NCI-H2171 treated with DMSO at 0.1 percent for 48 hours (cell line): ENCODE results near the gene HOXD4.

Source experiments
- DNase-seq: peaks from one replicate; lab custom pipeline; 2025; lab: John Stamatoyannopoulos, UW

The HOXD4 gene

DNA sequence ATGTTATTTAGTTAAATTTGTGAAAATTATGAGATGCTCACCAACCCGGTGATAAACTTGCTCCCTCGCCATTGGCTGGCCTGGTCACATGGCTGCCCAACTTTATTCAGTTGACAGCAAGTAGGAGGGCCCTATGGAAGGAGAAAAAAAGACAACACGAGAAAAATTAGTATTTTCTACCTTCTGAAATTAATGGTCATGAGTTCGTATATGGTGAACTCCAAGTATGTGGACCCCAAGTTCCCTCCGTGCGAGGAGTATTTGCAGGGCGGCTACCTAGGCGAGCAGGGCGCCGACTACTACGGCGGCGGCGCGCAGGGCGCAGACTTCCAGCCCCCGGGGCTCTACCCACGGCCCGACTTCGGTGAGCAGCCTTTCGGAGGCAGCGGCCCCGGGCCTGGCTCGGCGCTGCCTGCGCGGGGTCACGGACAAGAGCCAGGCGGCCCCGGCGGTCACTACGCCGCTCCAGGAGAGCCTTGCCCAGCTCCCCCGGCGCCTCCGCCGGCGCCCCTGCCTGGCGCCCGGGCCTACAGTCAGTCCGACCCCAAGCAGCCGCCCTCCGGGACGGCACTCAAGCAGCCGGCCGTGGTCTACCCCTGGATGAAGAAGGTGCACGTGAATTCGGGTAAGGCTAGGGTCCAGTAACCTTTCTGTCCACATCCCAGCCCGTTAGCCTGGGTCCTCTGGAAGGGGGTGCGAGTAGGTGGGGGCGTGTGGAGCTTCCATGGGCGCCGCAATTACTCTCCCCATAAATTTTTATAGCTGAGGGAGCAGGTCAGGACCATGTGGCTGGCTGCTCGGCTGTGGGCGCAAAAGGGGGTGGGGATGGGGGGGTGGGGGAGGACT, at the start of gene HOXD4:
Gene HOXD4, plus strand, starts transcription at position 109 of the 846 bp plus-strand sequence. Its CDS starts 84 bp downstream, at position 193.
- DNase-seq: no peak

DNA sequence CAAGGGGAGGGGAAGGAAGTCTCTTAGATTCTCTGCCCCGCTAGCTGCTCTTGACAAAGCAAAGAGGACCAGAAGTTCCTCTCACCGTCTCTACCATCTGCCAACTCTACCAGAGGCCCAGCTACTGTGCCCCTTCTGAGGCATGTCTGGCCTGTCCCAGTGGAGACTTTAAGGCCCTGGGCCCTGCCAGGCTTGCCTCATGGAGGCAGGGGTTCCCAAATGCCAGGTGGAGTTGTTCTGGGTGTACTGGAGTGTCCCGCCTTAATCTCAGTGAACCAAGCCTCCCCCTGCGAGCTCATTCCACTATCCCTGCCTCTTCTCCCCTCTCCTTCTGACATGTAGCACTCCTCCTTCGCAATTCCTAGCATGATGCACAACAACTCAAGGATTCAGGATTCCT, 49.5 kb upstream of the HOXD4 start:
- no peak for DNase-seq

DNA sequence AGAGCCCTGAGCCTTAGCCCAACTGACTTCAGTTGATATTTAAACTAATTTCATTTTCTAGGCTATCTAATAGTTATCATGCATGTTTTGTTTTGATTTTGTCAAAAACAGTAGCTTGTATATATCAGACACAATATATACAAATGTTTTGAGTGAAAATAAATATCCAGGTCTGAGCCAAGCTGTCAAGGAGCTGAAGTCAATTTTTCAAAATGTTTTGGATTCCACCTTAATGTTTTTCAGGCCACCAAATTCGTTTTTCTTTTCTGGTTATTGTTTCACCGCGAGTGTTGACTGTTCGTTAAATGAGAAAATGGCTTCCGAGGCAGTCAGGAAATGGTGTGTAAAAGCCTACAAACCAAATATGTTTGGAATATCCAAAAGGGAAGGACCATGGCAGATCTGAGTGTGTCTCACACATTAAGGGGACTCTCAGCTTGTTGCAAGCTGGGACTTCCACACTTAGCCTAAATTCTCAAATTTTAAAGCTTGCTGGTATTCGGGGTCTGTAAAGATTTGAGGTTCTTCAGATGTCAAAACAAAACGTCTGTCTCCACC, 49.0 kb upstream of the HOXD4 start:
- DNase-seq: no peak

DNA sequence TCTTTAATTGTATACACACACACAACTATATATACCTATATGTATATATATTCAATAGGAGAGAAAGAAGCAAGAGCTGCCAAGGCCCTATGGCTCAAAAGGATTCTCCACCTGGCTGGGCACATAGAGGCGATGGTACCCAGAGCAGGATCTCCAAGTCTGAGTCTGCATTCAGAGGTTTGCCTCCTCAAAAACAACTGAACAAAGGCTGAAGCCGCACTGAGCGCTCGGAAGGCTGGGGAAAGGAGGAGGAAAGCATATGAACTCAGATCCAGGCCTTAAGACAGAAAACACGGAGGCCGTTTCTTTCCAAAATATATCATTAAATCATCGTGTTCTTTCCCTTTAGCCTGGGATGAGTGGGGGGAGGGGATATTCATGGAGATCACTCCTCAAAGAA, 48.2 kb upstream of the HOXD4 start:
- DNase-seq: no peak

DNA sequence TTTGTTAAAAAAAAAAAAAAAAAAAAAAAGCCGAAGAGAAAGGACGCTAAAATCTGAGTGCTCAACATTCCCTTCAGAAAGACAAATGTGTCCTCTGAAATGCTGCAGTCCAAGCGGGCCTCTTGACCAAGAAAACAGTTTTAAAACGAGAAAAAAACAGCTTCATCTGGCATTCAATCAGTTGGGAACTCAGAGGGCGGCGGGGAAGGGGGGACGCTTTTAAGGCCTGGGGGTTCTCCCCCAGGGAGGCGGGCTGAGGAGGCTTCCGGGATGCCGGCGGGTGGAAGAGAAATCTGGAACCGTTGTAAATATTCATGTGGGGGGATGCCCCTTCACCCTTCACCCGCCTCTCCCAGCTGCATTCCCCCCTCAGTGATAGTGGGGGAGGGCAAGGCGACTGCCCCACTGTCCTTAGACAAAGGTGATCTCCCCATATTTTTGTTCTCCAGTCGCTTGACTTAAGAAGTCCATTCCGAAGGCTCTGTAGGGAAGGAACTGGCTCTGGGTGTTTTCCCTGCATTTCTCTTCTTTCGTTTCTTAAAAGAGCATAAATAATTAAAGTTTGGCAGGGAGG, 47.5 kb upstream of the HOXD4 start:
- DNase-seq: no peak

DNA sequence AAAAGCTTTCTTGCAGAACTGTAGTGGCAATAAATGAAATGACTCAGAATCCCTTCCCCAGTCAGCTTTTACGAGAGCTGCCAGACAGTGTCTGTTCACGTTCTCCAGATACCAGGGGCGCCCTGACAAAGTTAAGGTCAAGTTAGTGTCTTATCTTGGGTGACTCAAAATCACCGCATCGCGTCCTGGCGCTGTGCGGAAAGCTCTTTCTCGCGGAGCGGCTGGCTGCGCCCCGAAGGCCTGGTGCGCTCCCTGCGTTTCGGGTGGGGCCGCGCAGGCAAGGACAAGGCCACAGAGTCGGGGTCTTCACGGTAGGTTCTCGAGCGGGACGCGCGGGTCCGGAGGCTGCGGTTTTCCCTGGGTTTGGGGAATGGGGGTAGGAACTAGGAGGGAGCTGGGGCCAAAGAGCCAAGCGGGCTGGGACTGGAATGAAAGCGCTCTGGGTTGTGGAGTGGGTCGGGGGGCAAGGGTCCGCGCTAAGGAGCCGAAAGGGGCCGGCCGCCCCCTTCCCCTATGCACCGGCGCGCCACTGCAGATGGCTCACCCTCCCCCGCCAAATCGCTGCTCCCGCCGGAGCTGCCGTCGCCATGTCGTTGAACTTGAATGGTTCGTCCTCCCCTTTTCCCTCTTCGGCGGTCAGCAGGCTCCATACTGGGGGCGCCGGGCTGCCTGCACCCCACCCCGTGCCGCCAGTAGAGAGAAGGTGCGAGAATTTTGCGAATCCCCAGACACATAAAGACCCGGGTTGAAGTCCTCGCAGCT, 46.9 kb upstream of the HOXD4 start:
- DNase-seq: no peak

DNA sequence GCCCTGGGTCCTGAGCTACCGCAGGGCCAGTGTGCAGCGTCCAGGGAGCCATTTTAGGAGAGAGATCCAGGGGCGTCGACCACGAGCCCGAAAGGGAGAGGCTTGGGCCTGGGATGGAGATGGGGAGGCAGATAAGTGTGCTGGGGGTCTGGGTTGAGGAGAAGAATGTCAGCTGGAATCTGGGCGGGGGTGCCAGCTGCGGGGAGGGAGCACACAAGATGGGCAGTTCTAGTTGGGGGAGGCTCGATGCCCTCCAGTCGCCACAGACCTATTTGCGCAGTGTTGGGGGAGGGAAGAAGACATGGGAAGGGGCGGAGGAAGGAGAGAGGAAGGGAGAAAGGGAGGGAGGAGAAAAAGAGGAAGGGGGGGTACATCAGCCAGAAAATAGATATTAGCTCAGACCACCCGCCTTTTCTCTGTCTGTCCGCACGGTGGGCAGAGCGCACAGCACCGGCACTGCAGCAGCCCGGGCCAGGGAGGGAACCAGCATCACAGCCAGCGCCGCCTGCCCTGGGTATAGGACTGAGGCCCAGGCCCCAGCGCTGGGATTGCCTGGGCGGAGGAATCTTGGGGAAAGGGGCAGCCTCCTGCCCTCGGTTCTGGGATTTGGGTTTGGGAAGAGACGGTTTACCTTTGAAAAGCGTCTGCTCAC, 46.1 kb upstream of the HOXD4 start:
- DNase-seq: no peak

DNA sequence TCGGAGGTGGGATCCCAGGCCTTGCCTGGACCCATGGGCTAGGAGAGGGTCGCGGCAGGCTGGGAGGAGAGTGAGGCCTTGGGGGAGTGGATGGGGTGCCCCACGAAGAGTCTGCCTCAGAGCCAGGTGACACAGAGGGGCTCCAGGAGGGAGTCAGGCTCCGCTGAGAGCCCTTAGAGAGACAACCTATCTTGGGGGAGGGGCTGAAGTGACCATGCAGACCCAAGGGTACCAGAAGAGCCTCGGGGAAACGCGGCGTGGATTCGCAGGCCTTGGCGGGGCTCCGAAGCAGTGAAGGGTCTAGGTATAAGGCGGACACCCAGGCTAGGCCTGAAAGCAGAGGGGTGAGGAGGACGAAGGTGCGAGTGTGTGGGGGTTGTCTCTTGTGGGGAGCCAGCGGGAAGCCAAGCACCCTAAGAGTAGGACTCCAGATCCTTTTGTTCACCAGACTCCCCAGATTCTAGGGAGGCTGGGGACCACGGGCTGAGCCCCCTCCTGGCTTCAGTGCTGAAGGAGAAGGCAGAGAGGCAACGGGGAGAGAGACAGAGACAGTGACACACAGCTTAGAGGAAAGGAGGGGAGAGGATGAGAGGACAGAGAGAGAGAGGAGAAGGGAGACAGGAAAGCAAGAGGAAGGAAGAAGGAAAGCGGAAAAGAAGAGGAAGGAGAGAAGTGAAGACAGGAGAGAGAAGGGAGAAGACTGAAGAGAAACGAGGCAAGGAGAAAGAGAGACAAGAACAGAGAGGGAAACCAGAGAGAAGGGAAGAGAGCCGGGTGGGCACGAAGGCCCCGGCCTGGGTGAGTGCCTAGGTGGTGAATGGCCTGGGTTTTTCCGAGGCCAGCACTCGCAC, 45.4 kb upstream of the HOXD4 start:
- no peak for DNase-seq

DNA sequence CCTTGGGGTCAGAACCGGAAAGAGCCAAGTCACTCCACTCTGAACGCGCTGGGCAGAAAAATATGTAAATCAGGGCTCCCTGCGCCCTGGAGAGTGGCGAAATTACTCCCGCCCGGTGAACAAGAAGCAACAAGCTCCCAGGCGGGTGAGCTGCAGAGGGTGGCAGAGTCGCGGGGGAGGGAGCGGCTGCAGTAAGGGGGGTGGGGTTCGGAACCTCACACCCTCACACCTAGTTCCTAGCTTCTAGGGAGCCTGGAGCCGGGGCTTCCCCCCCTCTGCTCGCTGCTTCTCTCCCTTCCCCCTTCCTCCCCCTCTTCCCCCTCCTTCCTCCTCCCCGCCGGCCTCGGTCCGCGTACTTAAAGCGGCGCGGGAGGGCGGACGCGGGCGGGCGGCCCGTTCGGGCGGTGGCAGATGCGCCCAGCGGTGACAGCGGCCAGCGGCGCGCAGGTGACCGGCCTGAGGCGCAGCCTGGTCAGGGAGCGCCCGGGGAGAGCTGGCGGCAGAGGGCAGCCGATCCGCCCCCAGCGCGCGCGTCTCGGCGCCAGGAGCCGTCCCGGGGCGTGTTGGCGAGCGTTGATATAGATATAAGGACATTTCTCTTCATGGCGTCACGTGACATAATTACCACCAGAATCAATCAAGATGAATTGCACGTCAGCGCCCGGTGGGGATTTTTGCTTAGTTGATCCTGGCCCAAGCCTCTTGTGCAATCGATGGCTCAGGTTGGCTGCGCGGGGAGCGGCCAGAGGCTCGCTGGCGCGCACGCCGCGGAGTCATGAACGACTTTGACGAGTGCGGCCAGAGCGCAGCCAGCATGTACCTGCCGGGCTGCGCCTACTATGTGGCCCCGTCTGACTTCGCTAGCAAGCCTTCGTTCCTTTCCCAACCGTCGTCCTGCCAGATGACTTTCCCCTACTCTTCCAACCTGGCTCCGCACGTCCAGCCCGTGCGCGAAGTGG, 44.5 kb upstream of the HOXD4 start, which contains the start of gene HOXD11:
Gene HOXD11, plus strand, starts transcription at position 700 of the 959 bp plus-strand sequence. Its CDS starts 76 bp downstream, at position 776.
- peak; percentile 58 for DNase-seq

DNA sequence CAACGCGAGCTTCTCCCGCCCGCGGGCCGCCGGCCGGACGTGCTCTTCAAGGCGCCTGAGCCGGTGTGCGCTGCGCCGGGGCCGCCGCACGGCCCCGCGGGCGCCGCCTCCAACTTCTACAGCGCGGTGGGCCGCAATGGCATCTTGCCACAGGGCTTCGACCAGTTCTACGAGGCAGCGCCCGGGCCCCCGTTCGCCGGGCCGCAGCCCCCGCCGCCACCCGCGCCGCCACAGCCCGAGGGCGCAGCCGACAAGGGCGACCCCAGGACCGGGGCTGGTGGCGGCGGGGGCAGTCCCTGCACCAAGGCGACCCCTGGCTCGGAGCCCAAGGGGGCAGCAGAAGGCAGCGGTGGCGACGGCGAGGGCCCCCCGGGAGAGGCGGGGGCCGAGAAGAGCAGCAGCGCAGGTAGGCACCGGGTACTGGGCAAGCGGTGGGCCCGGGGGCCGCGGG, 43.6 kb upstream of the HOXD4 start:
- DNase-seq: peak; percentile 11

DNA sequence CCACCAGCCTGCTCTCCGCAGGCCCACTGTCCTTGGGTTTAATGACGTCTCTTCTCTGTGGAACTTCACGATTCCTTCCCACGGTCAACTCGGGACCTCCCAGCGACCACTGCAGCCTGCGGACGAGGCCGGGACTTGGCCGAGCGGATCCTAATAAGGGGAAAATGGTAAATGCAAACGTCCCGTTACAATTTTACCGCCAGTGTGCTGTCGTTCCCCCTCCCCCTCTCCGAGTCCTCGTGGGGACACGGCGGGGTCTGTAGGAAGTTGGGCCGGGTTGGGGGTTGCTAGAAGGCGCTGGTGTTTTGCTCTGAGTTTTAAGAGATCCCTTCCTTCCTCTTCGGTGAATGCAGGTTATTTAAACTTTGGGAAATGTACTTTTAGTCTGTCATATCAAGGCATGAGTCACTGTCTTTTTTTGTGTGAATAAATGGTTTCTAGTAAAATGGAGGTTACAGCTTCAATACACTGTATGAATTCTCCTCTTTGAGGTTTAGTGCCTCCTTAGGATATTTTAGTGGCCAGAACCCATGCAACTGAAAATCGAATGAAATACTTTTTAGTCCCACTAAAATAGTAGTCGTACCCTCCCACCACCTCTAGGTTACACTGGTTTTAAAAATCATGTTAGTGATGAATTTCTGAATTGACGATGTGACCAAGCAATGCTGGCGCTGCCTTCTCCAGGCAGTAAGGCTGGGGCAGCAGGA, 42.0 kb upstream of the HOXD4 start:
- no peak for DNase-seq

DNA sequence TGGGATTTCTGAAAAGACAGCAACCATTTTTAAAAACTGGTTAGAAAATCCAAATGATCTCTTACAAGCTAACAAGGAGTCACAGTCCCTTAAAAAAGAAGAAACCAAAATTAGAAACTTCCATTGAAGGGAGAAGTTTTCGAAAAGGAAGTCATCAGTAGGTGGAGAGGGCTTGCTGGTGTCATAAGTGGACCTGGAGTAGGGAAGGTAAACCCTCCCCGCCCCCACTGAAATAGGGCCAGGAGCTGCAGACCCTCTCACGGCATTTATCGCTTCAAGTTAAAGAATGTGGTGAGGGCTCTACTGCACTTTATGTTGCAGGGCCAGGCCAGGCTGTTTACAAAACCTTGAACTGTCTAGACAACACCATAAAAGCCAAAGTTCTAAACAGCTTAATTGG, 41.4 kb upstream of the HOXD4 start:
- no peak for DNase-seq

DNA sequence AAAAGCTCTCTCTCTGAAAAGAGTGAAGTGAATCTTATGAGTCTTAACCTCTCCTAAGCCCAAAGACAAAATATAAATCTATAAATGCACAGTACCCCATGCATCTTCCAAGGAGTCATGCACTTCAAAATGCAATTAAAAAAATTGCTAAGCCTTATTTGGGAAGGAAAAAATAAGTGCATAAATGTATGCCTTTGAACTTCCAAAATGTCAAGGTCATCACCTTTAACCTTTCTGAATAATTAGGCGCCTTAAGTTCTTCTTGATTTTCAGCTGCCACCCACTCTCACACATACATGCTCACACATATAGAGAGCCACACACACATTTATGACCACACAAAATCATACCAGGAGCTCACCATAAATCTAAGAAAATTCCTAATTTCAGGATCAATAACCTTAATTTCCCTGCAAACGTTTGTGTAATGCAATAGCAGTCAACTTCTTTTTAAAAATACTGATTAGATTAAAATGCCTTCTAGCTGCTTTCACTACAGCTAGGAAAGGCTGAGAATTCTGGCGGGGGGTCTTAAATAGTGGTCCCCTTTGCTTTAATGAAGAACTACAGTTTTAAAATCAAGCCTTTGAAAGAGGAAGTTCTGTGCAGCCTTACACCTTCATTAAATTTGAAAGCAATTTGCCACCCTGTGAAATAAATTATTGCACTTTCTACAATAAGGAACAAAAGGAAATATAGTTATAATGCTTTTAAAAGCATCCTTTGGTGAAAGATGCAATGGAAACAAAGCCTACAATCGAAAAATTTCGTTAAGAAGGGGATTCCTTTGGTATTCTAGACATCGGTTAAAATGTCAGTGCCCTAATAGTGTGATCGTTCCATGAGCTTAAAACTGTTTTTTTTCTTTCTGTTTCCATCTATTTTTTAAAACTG, 40.7 kb upstream of the HOXD4 start:
- no peak for DNase-seq

DNA sequence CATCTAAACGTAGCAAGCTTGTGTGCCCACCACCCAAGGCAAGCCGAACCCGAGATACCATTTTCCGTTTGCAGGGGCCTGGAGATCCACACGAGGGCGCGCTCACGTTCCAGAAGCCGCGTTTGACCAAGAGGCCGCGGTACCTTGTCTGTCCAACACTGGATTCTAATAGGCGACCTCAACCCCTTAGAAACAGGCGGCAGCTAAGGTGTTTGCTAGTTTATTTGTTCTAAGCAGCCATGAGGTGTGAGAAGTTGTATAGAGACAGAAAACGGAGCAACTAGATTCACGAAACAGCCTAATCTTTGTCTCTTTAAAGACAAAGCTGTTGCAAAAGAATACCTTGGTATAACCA, 40.1 kb upstream of the HOXD4 start:
- DNase-seq: peak; percentile 67

DNA sequence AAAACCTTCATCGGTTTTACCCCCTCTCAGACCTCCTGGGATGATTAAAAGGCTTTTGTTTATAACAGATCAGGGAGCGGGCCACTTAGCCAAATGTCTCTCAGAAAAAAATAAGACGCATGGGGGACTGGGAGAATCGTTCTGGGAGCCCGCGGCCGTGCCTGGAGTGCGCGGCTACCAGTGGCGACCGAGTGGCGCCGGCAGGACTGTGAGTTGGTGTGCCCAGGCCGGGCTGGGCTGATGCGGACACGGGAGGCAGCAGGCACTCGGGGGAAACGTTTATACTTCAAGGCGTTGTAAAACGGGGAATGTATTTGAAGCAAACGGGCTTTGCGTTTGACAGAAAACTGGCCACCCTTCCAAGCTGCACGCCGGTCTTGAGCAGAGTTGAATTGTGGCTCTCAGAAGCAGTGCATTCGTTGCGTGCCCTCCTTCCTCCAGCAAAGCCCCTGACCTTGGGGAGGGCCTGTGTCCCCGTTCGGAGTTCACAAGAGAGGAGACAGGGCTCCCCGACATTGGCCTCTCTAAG, 39.4 kb upstream of the HOXD4 start:
- no peak for DNase-seq

DNA sequence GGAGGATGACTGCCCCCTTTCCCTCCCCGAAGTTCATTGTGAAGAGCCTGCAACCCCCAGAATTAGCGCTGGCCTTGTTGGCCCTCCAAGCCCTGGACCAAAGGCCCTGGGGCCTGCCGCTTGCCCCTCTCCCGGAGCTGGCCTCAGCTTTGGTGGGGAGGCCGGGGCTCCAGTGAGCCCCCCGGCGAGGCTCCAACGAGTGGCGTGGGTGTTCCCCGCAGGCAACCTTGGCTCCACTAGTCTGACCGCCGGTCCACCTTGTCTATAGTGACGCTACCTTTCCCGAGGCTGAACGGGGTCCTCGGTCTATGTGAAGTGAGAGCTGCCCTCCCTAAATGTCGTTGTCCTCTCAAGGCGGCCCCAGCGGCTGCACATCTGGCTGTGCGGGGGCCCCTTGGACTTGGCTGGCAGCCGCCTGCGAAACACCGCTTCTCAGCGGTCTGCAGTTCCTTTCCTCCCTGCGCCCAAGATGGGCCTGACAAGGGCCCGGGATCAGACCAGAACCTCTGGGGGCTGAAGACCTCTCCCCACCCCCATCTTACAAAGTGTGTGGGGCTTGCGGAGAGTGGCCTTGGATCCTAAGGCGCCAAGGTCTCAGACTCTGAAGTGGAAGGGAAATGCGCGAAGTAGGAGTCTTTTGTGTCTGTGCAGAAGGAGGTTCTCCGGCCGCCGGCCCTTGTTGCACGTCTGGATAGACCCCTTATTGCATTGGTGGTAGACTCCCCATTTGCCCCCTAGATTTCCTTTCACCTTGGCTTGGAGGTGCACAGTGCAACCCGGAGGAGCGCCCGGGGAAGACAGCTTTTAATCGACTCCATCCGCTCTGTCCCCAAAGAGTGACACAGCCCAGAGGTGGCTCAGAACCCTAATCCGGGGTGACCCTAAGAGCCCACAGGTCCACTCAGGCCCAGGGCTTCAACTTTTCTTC, 38.7 kb upstream of the HOXD4 start:
- DNase-seq: no peak
